H1 (cell line): ENCODE measurements around the gene LBX2. TPM values are rescaled to one million over a fixed set of nuclear protein-coding genes. Genes with fewer than 3 reads are reported as not detected.

ENCODE experiments used
- E2F6 ChIP-seq: IDR thresholded peaks from 2 replicates; pipeline ENCODE4 v1.6.1; 2012; ENCODE audit warnings: inconsistent platforms
- JUND ChIP-seq: IDR thresholded peaks from 2 replicates; pipeline ENCODE4 v1.6.1; 2011; ENCODE audit warnings: mild to moderate bottlenecking, improper control_type of control experiment, low read length
- KDM4A ChIP-seq: IDR thresholded peaks from one replicate; pipeline ENCODE4 v1.7.1; 2012; ENCODE audit warnings: low read depth, mild to moderate bottlenecking, moderate library complexity, low read length, inconsistent platforms; ENCODE audit not compliant: severe bottlenecking
- SP4 ChIP-seq: IDR thresholded peaks from 2 replicates; pipeline ENCODE4 v1.6.1; 2012; ENCODE audit warnings: low read length, inconsistent platforms
- TEAD4 ChIP-seq: IDR thresholded peaks from 2 replicates; pipeline ENCODE4 v1.6.1; 2012; ENCODE audit warnings: low read depth, low read length, inconsistent platforms, mixed read lengths
- polyA plus RNA-seq, 7 experiments: library from polyadenylated mRNA; depleted of rRNA in 3 of 7; stranded (reverse) in 5 of 7; unstranded in 2 of 7; fragments of >200 nt in 5 of 7; fragments of 200-250 nt in 2 of 7; gene quantifications; 1 replicate in 5 of 7; 2 replicates in 1 of 7; 4 replicates in 1 of 7; pipeline versions ENCODE4 v1.2.1 to v1.2.3, GENCODE V29; 2011 to 2013; ENCODE audit warnings: missing spikeins in 2 of 7, mixed read lengths in 2 of 7
- total RNA-seq: library from RNA; stranded (reverse); fragmentation: NEBNext Ultra II Directional; extraction: Animal tissue kit (Norgen Biotek cat#: 25700); gene quantifications from 2 replicates; pipeline ENCODE4 v1.2.1, GENCODE V29; 2021

The LBX2 gene
- total and polyA plus RNA-seq, 2 of the 8 experiments (the other 6 are each of a cell fraction or from before 2014, with no cell fraction given): 0.27 TPM; not detected in 1

DNA sequence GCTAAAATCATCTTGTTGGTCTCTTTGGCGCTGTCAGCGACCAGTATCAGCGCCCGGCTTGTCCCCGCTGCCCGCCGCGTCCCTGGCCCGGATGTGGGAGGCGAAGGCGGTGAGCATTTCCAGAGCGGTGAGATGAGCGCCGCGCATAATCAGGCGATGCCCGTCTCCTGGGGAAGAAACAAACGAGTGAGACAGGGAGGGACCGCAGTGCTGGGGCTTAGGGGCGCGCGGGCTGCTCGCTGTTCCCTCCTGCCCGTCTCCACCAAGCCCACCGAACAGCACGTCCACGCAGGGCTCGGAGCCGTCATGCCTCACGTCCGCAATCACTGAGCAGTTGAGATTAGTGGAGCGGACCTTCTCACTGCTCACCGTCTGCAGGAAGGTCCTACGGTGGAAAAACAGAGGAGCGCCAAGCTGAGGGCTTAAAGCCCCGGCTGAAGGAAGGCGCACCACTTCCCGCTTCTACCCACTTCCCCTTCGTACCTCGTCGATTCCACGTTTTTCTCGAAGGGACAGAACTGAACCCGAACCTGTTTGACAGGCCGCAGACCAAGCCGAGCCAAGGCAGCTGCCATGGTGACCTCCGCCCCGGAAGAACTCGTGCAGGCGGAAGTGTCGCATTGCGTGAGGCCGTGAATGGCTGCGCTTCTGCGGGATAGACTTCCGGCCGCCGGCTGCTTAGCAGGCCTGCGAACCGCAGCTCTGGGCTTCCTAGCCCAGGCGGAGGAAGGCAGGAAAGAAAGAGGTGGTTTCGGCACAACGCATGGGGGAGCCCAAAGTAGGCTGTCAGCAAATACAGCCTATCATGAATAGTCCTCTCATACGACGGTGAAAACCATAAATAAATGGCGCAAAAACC lies 27.1 kb downstream of the LBX2 start, which contains the start of gene MRPL53 (continued):
- 0 out of 2 replicates have a peak, but pooled peaks have one; percentile 48 for TF ChIP-seq E2F6
- TF ChIP-seq TEAD4: peak; percentile 13; the same call in 1 of the 2 replicates
- no peak for TF ChIP-seq JUND
- TF ChIP-seq KDM4A: peak; percentile 61
- no peak for TF ChIP-seq SP4
